ENCODE data around the gene CHD6. TPM values are rescaled to one million over a fixed set of nuclear protein-coding genes. Genes with fewer than 3 reads are reported as not detected.

Gene CHD6
- polyA plus RNA-seq, 1 donor: 22.6 TPM

GRCh38 chr20:41586772-41587171 is 31.4 kb downstream of the CHD6 start:
- no peak for DNase-seq

GRCh38 chr20:41580350-41580749 is 37.8 kb downstream of the CHD6 start:
- no peak for DNase-seq

GRCh38 chr20:41577129-41578009 is 40.8 kb downstream of the CHD6 start:
- no peak for DNase-seq

GRCh38 chr20:41575412-41575811 is 42.8 kb downstream of the CHD6 start:
- DNase-seq: no peak

- no peak for DNase-seq
These were observed 43.3 kb downstream of the CHD6 start for GRCh38 chr20:41574802-41575389.

- no peak for DNase-seq
These were observed 44.2 kb downstream of the CHD6 start for GRCh38 chr20:41573955-41574354.

GRCh38 chr20:41572010-41572572 is 46.1 kb downstream of the CHD6 start:
- no peak for DNase-seq

GRCh38 chr20:41571006-41571405 is 47.2 kb downstream of the CHD6 start:
- DNase-seq: no peak

- no peak for DNase-seq
These were observed 47.6 kb downstream of the CHD6 start for GRCh38 chr20:41570557-41570956.

GRCh38 chr20:41567615-41568014 is 50.6 kb downstream of the CHD6 start:
- no peak for DNase-seq

GRCh38 chr20:41566896-41567527 is 51.2 kb downstream of the CHD6 start:
- DNase-seq: no peak

- no peak for DNase-seq
These were observed 55.1 kb downstream of the CHD6 start for GRCh38 chr20:41563087-41563486.

- DNase-seq: no peak
These were observed 57.2 kb downstream of the CHD6 start for GRCh38 chr20:41560970-41561369.

- DNase-seq: no peak
These were observed 58.5 kb downstream of the CHD6 start for GRCh38 chr20:41559658-41560057.

GRCh38 chr20:41553142-41553879 is 64.9 kb downstream of the CHD6 start:
- no peak for DNase-seq

GRCh38 chr20:41552295-41553068 is 65.7 kb downstream of the CHD6 start:
- DNase-seq: no peak

- DNase-seq: no peak
These were observed 67.0 kb downstream of the CHD6 start for GRCh38 chr20:41551011-41551705.

GRCh38 chr20:41547221-41547620 is 71.0 kb downstream of the CHD6 start:
- DNase-seq: no peak

GRCh38 chr20:41546535-41546934 is 71.6 kb downstream of the CHD6 start:
- no peak for DNase-seq

- DNase-seq: no peak
These were observed 73.7 kb downstream of the CHD6 start for GRCh38 chr20:41544472-41544871.

- DNase-seq: peak; percentile 23
These were observed 77.3 kb downstream of the CHD6 start for GRCh38 chr20:41540918-41541317.

Data from hindlimb muscle (tissue), 1 donor.